GM12878 (cell line): ENCODE data around the gene ATP2B1. TPM values are rescaled to one million over a fixed set of nuclear protein-coding genes. Genes with fewer than 3 reads are reported as not detected.

ENCODE experiments used
- ATAC-seq: fragments of 200-7000 bp; cut with Tn5 transposase; 3 replicates; pipeline ENCODE4 v1.9.1; 2020; ENCODE audit warnings: mild to moderate bottlenecking, moderate library complexity
- BruUV-seq: library from RNA; stranded (reverse); fragments of 400-500 nt; replicated peaks from 2 replicates; lab custom pipeline; 2021; lab: Mats Ljungman, UMichigan
- CTCF ChIA-PET: fragments of 300-600 bp; sonication (Branson Sonifier 250); formaldehyde crosslinking; extraction: SDS; loops from one replicate; lab custom pipeline; 2021; ENCODE audit warnings: inconsistent platforms; lab: Yijun Ruan, JAX
- POLR2A ChIA-PET: fragments of 350-600 bp; formaldehyde crosslinking; extraction: SDS; loops from one replicate; lab custom pipeline; 2021; ENCODE audit warnings: inconsistent platforms; lab: Charles Lee
- RAD21 ChIA-PET: fragments of 300-600 bp; sonication (Branson Sonifier 250); formaldehyde crosslinking; loops from one replicate; lab custom pipeline; 2023; ENCODE audit warnings: antibody characterized with exemption; ENCODE audit not compliant: unreplicated experiment; lab: Charles Lee
- SMC1A ChIA-PET: fragments of 300-600 bp; sonication (Branson Sonifier 250); formaldehyde crosslinking; loops from one replicate; lab custom pipeline; 2023; ENCODE audit not compliant: unreplicated experiment, uncharacterized antibody; lab: Charles Lee
- DNase-seq: peaks from one replicate; pipeline ENCODE4 v3.0.0-alpha.2; 2011; ENCODE audit warnings: low read depth, low spot score
- FAIRE-seq: peaks from 3 replicates; lab custom pipeline; 2011; peaks lifted over from hg19 to GRCh38; lab: Jason Lieb, UNC
- H2AFZ ChIP-seq: 2 replicates; pipeline ENCODE4 v1.6.0; 2011; ENCODE audit warnings: low read depth, low read length, control low read depth; ENCODE audit not compliant: control insufficient read depth
- H3K27ac ChIP-seq: 2 replicates; pipeline ENCODE4 v1.5.1; 2011; ENCODE audit warnings: control low read depth; ENCODE audit not compliant: control insufficient read depth, insufficient read depth
- H3K27me3 ChIP-seq, 2 experiments: replicated peaks in 1 of 2; 2 replicates each; pipeline versions ENCODE4 v1.6.0 to v1.6.1; 2011; ENCODE audit warnings: low read length in 1 of 2; ENCODE audit not compliant: control insufficient read depth in 2 of 2, insufficient read depth in 2 of 2
- H3K36me3 ChIP-seq, 2 experiments: 2 replicates each; pipeline ENCODE4 v1.5.1; 2011; ENCODE audit warnings: low read length in 1 of 2; ENCODE audit not compliant: control insufficient read depth in 2 of 2, insufficient read depth in 2 of 2
- H3K4me1 ChIP-seq: 2 replicates; pipeline ENCODE4 v1.6.1; 2011; ENCODE audit warnings: mild to moderate bottlenecking, low read length, moderate library complexity, mixed read lengths; ENCODE audit not compliant: control insufficient read depth, insufficient read depth
- H3K4me2 ChIP-seq: 2 replicates; pipeline ENCODE4 v1.6.0; 2011; ENCODE audit warnings: control low read depth; ENCODE audit not compliant: control insufficient read depth, insufficient read depth
- H3K4me3 ChIP-seq: fragments of 200-600 bp; sonication (generic); 2 replicates; pipeline ENCODE4 v1.5.1; 2016
- H3K79me2 ChIP-seq: 2 replicates; pipeline ENCODE4 v1.6.0; 2011; ENCODE audit warnings: low read length; ENCODE audit not compliant: control insufficient read depth, insufficient read depth
- H3K9ac ChIP-seq: 2 replicates; pipeline ENCODE4 v1.8.0; 2011; ENCODE audit warnings: low read length, control low read depth, mixed read lengths; ENCODE audit not compliant: control insufficient read depth, insufficient read depth
- H3K9me3 ChIP-seq: replicated peaks from 3 replicates; pipeline ENCODE4 v1.5.1; 2011; ENCODE audit warnings: mild to moderate bottlenecking, low read length; ENCODE audit not compliant: control insufficient read depth, insufficient read depth
- H4K20me1 ChIP-seq: 2 replicates; pipeline ENCODE4 v1.6.0; 2011; ENCODE audit not compliant: control insufficient read depth, insufficient read depth
- ATF2 ChIP-seq: IDR thresholded peaks from 2 replicates; pipeline ENCODE4 v1.6.1; 2012; ENCODE audit warnings: low read length, inconsistent platforms
- BACH1 ChIP-seq: fragments of 450-650 bp; IDR thresholded peaks from 2 replicates; pipeline ENCODE4 v1.6.1; 2017; ENCODE audit warnings: mild to moderate bottlenecking, borderline replicate concordance
- CHD2 ChIP-seq: IDR thresholded peaks from 2 replicates; pipeline ENCODE4 v1.6.1; 2011; ENCODE audit warnings: low read depth, low read length, improper control_type of control experiment, borderline replicate concordance
- DPF2 ChIP-seq: fragments of 450-650 bp; IDR thresholded peaks from 2 replicates; pipeline ENCODE4 v1.6.1; 2017; ENCODE audit warnings: mild to moderate bottlenecking
- ETV6 ChIP-seq, 2 experiments: fragments of 450-650 bp in 1 of 2; IDR thresholded peaks in 1 of 2; conservative IDR thresholded peaks in 1 of 2; 2 replicates each; pipeline ENCODE4 v1.6.1; 2014; ENCODE audit warnings: antibody characterized with exemption in 1 of 2, borderline replicate concordance in 1 of 2, low read depth in 1 of 2, mild to moderate bottlenecking in 1 of 2, moderate library complexity in 1 of 2
- EZH2 ChIP-seq: IDR thresholded peaks from 2 replicates; pipeline ENCODE4 v1.6.1; 2012; ENCODE audit warnings: low read depth, mild to moderate bottlenecking, control low read depth, inconsistent platforms, low read length, borderline replicate concordance; ENCODE audit not compliant: control insufficient read depth
- FOXK2 ChIP-seq: fragments of 450-650 bp; IDR thresholded peaks from 2 replicates; pipeline ENCODE4 v1.6.1; 2017; ENCODE audit warnings: mild to moderate bottlenecking, moderate library complexity
- FOXM1 ChIP-seq: IDR thresholded peaks from 2 replicates; pipeline ENCODE4 v1.6.1; 2012; ENCODE audit warnings: low read depth, mild to moderate bottlenecking, inconsistent platforms, low read length, moderate library complexity
- MYB ChIP-seq: fragments of 150-350 bp; IDR thresholded peaks from 2 replicates; pipeline ENCODE4 v1.6.1; 2014; ENCODE audit warnings: mild to moderate bottlenecking, low read depth, low read length, borderline replicate concordance
- NBN ChIP-seq: fragments of 450-650 bp; IDR thresholded peaks from 2 replicates; pipeline ENCODE4 v1.6.1; 2016
- RBBP5 ChIP-seq: fragments of 200-600 bp; sonication (generic); conservative IDR thresholded peaks from 2 replicates; pipeline ENCODE4 v1.6.1; 2016
- ZBED1 ChIP-seq: IDR thresholded peaks from 2 replicates; pipeline ENCODE4 v1.6.1; 2016; ENCODE audit warnings: borderline replicate concordance
- ZNF24 ChIP-seq: fragments of 450-650 bp; IDR thresholded peaks from 2 replicates; pipeline ENCODE4 v1.6.1; 2017; ENCODE audit warnings: antibody characterized with exemption, mild to moderate bottlenecking
- ZZZ3 ChIP-seq: IDR thresholded peaks from 2 replicates; pipeline ENCODE4 v1.6.1; 2011; ENCODE audit warnings: low read depth; ENCODE audit not compliant: control insufficient read depth, insufficient read length
- WGBS: methylation state at CpG from one replicate; pipeline ENCODE4 v1.1.6; 2016; ENCODE audit warnings: low lambda C conversion rate; ENCODE audit not compliant: insufficient replicate concordance, insufficient coverage; ENCODE audit errors: missing lambda C conversion rate; 5-methylcytosine and 5-hydroxymethylcytosine counted together
- in situ Hi-C: fragments of 300-500 bp; cut with MboI; formaldehyde crosslinking; loops from 9 replicates; pipeline ENCODE4 v1.14.3; 2018; ENCODE audit warnings: mixed read lengths
- intact Hi-C: fragments of 100-400 bp; cut with micrococcal nuclease; formaldehyde crosslinking; loops from one replicate; pipeline ENCODE4 v1.14.2; 2022; ENCODE audit not compliant: unreplicated experiment
- polyA plus RNA-seq, 11 experiments: library from polyadenylated mRNA; depleted of rRNA in 4 of 11; unstranded in 6 of 11; stranded (reverse) in 5 of 11; fragments of >200 nt; fragmentation: Nextera tagmentation in 4 of 11; fragmentation: Illumina TruSeq in 1 of 11; extraction: Ambion mirVana in 4 of 11; extraction: Trizol in 1 of 11; gene quantifications; 1 replicate in 1 of 11; 2 replicates in 10 of 11; pipeline versions ENCODE4 v1.2.1 to v1.2.3, GENCODE V29; 2011 to 2016; ENCODE audit warnings: inconsistent platforms in 2 of 11, missing spikeins in 2 of 11, low read depth in 1 of 11
- total RNA-seq, 4 experiments: library from RNA; depleted of rRNA in 3 of 4; stranded (reverse); fragments of >200 nt in 3 of 4; fragmentation: Illumina TruSeq in 1 of 4; extraction: Trizol in 1 of 4; gene quantifications; 2 replicates each; pipeline versions ENCODE4 v1.2.1 to v1.2.3, GENCODE V29; 2013 to 2021
- TF ChIP-seq, protein P1 (sequence below): fragments of 450-650 bp; formaldehyde crosslinking; IDR thresholded peaks from 2 replicates; pipeline ENCODE4 v1.4.0; 2020; ENCODE audit warnings: mild to moderate bottlenecking, moderate library complexity

ATP2B1 gene
- total and polyA plus RNA-seq, 10 of the 15 experiments (the other 5 are each of a cell fraction or from before 2014, with no cell fraction given): 15.9 to 67.8 (median 48.5) TPM

DNA sequence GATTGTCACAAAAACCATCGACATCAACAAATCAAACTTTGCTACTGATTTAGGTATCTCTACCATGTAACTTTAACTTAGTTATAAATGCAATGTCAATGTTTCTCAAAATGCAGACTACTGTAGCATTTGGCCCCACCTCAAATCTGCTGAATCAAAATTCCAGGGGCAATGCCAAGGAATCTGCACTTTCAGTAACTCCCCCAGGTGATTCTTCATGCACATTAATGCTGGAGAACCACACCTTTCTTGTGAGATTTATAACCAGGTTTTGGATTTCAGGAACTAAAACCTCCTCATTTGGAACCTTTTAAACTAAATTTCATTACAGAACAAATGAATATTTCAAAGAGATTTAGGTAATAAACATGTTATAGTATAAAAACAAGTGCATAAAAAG, 4.9 kb downstream of the ATP2B1 start:
- DNase-seq (no peak), ATAC-seq (no peak), FAIRE-seq (no peak)
- Histone ChIP-seq H3K9ac (no peak overlapping the region), H3K36me3 (peaks cover 0 to 3% of the 10 kb centered on the region in 2 experiments; a peak in 1 of 4 replicates), H3K4me2 (peak overlapping the region; percentile 41; the same call in 1 of the 2 replicates), H4K20me1 (peaks cover 3% of the 10 kb centered on the region; the same call in 1 of the 2 replicates), H3K4me1 (peaks cover 8% of the 10 kb centered on the region), H2AFZ (no peak overlapping the region), H3K9me3 (no peaks in the 10 kb centered on the region), H3K4me3 (peak overlapping the region; percentile 23; the same call in 1 of the 2 replicates), H3K27ac (no peak overlapping the region), H3K27me3 (no peaks in the 10 kb centered on the region), H3K79me2 (peaks cover 99% of the 10 kb centered on the region)
- 32% methylated on average over 1 of the region's 1 CpG for WGBS
- no peak for TF ChIP-seq DPF2
- no peak for TF ChIP-seq RBBP5
- TF ChIP-seq ZZZ3: no peak
- TF ChIP-seq ZBED1: no peak
- TF ChIP-seq CHD2: no peak
- TF ChIP-seq MYB: no peak
- no peak for TF ChIP-seq ZNF24
- no peak for TF ChIP-seq EZH2
- TF ChIP-seq BACH1: no peak
- TF ChIP-seq, protein P1, sequence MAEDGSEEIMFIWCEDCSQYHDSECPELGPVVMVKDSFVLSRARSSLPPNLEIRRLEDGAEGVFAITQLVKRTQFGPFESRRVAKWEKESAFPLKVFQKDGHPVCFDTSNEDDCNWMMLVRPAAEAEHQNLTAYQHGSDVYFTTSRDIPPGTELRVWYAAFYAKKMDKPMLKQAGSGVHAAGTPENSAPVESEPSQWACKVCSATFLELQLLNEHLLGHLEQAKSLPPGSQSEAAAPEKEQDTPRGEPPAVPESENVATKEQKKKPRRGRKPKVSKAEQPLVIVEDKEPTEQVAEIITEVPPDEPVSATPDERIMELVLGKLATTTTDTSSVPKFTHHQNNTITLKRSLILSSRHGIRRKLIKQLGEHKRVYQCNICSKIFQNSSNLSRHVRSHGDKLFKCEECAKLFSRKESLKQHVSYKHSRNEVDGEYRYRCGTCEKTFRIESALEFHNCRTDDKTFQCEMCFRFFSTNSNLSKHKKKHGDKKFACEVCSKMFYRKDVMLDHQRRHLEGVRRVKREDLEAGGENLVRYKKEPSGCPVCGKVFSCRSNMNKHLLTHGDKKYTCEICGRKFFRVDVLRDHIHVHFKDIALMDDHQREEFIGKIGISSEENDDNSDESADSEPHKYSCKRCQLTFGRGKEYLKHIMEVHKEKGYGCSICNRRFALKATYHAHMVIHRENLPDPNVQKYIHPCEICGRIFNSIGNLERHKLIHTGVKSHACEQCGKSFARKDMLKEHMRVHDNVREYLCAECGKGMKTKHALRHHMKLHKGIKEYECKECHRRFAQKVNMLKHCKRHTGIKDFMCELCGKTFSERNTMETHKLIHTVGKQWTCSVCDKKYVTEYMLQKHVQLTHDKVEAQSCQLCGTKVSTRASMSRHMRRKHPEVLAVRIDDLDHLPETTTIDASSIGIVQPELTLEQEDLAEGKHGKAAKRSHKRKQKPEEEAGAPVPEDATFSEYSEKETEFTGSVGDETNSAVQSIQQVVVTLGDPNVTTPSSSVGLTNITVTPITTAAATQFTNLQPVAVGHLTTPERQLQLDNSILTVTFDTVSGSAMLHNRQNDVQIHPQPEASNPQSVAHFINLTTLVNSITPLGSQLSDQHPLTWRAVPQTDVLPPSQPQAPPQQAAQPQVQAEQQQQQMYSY: no peak
- no peak for TF ChIP-seq NBN
- TF ChIP-seq ETV6 (conservative IDR thresholded peaks at IDR 0.05 in 1 of 2, IDR thresholded peaks at IDR 0.05 in 1 of 2; ENCODE audit: borderline replicate concordance in 1 of 2, low read depth in 1 of 2): no peak
- no peak for TF ChIP-seq FOXK2
- no peak for TF ChIP-seq ATF2
- TF ChIP-seq FOXM1: no peak
- SMC1A ChIA-PET: interaction anchor here (0.7 to 7.4 kb wide), 19 partner anchors 8 to 310 kb away, joined by 3 to 70 read pairs (median 5); no protein-coding TSS in a partner anchor
- POLR2A ChIA-PET: no interaction called here
- in situ Hi-C loops (no loop called here), intact Hi-C loops (loop anchor here (5.0 kb wide), 1 partner anchor 81 kb away; no protein-coding TSS in a partner anchor)
- CTCF ChIA-PET: interaction anchor here (0.5 to 2.8 kb wide), 6 partner anchors 41 to 498 kb away, joined by 3 to 13 read pairs (median 4); no protein-coding TSS in a partner anchor
- RAD21 ChIA-PET: interaction anchor here (0.7 to 3.4 kb wide), 17 partner anchors 8 to 399 kb away, joined by 3 to 26 read pairs (median 4); no protein-coding TSS in a partner anchor
- no TSS peak for BruUV-seq
